GM18505 (cell line): Measurements from ENCODE around the gene HADH.
A peak's percentile ranks its signal among the peaks of the same experiment; 100 is the strongest.

Source experiments
- ATAC-seq: cut with Tn5 transposase; IDR thresholded peaks from one replicate; pipeline ENCODE4 v1.9.1; 2021; ENCODE audit not compliant: unreplicated experiment
- POLR2A ChIP-seq: IDR thresholded peaks from 4 replicates; pipeline ENCODE4 v1.6.1; 2011; ENCODE audit warnings: borderline replicate concordance; ENCODE audit not compliant: insufficient read depth, insufficient read length; ENCODE audit errors: extremely low read depth

HADH gene

DNA sequence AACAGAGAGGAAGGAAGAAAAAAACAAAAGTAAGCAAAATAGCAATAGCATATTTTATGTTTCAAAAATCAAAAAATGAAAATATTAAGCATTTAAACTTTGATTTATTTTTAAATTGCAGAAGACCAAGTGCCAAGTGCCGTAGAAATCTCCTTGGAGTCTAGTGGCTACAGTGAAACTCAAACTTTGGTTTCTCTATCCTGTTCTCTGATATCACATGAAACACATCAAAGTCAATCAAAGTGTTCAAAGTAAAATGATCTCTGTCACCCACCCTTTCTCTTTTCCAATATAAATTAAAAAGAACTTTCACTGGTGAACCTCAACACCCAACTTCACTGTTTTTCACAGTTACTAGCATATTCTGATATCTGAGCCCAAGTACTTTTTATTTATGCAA is 81.1 kb downstream of the HADH start:
- no peak for ATAC-seq
- no peak for TF ChIP-seq POLR2A

DNA sequence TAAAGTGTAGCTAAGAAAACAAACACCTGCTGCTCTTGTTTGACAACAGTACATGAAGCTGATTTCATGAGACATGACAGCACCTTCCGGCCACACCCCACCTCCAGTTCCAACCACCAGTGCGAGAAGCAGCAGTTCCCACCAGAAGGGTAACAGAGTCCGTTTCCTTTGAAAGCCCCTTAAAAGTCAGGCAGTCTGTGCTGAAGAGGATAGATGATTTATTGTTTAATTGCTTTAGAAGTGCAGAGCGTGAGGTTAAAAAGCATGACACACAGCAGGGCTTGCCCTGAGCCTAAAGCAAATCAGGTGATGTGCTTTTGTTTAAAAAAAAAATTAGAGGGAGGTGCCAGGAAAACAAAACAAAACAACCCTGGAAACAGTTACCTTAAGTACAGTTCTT is 82.6 kb downstream of the HADH start:
- TF ChIP-seq POLR2A, result no peak

DNA sequence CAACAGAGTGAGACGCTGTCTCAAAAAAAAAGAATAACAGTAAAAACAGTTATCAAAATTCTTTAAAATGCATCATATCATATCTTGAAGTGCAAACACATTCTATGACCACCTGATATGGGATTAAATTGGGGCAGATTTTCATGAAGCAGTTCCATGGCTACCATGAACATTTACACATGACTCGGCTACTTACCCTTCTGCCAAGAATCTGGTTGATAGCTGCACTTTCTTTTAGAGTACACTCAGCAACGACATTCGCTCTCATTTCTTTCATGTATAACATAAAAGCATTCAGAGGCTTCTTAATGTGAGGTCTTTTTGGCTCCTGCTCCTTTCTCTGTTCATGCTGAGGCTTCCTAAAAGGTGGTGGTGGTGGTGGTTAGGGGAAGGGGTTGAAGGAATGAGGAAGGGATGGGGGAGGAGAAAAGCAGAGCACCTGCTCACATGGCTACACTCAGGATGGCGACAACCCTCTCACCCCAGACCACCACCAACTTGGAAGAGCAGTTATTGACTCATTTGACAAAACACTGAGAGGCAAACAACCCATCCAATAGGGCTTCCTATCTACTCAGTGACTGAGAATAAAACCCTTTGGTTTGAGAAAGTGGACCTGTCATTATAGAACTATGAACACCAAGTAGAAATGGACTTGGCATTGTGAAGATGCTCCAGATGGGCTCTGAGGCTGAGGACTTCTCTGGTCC is 88.5 kb downstream of the HADH start:
- no peak for ATAC-seq
- TF ChIP-seq POLR2A, result no peak

More for the DNA sequence above, 82.6 kb downstream of the HADH start:
- peak; percentile 79 for ATAC-seq

DNA sequence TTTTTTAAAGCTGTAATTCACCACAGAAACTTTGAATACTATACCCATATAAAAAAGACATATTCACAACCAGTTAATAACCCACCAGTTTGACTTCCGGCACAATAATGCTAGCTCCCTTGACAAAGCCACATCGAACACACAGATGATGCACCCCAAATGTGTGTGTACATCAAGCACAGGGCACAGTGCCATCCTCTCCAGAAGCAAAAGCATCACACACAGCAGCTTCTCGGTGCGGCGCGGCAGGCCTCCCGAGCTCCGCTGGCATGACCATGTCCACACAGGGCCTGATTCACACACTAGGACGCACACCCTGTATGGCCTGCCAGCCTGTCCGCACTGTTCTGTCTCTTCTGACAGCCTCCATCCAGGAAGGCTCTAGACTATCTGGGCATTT is 91.1 kb downstream of the HADH start:
- ATAC-seq, result no peak
- no peak for TF ChIP-seq POLR2A

DNA sequence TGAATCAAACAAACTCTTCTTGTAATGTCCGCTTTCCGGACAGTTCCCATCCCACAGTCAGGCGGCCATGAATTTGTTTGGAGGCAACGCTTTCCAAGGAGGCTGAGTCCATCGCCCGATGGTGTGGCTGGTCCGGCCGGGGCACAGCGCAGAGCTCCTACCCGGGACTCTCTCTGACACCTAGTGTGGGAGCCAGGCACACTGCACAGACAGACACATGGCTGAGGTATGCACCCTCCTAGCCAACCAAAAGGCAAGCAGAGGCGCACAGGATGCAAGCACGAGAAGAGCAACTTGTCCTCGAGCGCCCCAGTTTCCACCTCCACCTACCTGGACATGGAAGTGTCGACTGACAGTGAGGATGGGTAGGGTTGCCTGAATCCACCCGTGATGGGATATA is 91.6 kb downstream of the HADH start:
- no peak for ATAC-seq
- no peak for TF ChIP-seq POLR2A
